Activated CD8-positive, alpha-beta T cell treated with anti-CD3 and anti-CD28 coated beads, Interleukin-2, amount 10 ng/mL, durations not matched to agents 7 days and 5 days (primary cell): ENCODE data around the gene RPL35. TPM values are rescaled to one million over a fixed set of nuclear protein-coding genes. Genes with fewer than 3 reads are reported as not detected.

Source experiments
- ATAC-seq: fragments of 150-1000 bp; cut with Tn5 transposase; one replicate; pipeline ENCODE4 v1.10.0; 2021; ENCODE audit warnings: moderate library complexity
- CTCF ChIA-PET: fragments of 350-600 bp; sonication (Branson Sonifier 250); formaldehyde crosslinking; loops from one replicate; lab custom pipeline; 2021; ENCODE audit warnings: antibody characterized with exemption; lab: Charles Lee
- POLR2A ChIA-PET: fragments of 350-600 bp; sonication (Branson Sonifier 250); formaldehyde crosslinking; loops from one replicate; lab custom pipeline; 2021; ENCODE audit warnings: antibody characterized with exemption; lab: Charles Lee
- DNase-seq: peaks from one replicate; pipeline ENCODE4 v3.0.0-alpha.2; 2020
- H3K27ac Mint-ChIP-seq: one replicate; pipeline ENCODE4 v1.8.0; 2021; ENCODE audit warnings: mild to moderate bottlenecking, mixed read lengths
- H3K27me3 Mint-ChIP-seq: one replicate; pipeline ENCODE4 v1.8.0; 2021; ENCODE audit warnings: low read depth, mixed read lengths
- H3K36me3 Mint-ChIP-seq: one replicate; pipeline ENCODE4 v1.8.0; 2021; ENCODE audit warnings: low read depth, mixed read lengths
- H3K4me1 Mint-ChIP-seq: one replicate; pipeline ENCODE4 v1.8.0; 2021; ENCODE audit warnings: low read depth, mixed read lengths
- H3K4me3 Mint-ChIP-seq: one replicate; pipeline ENCODE4 v1.8.0; 2021; ENCODE audit warnings: mild to moderate bottlenecking, mixed read lengths
- H3K9me3 Mint-ChIP-seq: one replicate; pipeline ENCODE4 v1.8.0; 2022; ENCODE audit warnings: mixed read lengths; ENCODE audit not compliant: insufficient read depth
- total RNA-seq, 2 experiments: library from RNA; stranded (reverse); gene quantifications; one replicate each; pipeline ENCODE4 v1.2.3, GENCODE V29; 2021

RPL35 gene
- 1,000 to 10,000 TPM; 1,341 to 1,437 TPM for total RNA-seq

DNA sequence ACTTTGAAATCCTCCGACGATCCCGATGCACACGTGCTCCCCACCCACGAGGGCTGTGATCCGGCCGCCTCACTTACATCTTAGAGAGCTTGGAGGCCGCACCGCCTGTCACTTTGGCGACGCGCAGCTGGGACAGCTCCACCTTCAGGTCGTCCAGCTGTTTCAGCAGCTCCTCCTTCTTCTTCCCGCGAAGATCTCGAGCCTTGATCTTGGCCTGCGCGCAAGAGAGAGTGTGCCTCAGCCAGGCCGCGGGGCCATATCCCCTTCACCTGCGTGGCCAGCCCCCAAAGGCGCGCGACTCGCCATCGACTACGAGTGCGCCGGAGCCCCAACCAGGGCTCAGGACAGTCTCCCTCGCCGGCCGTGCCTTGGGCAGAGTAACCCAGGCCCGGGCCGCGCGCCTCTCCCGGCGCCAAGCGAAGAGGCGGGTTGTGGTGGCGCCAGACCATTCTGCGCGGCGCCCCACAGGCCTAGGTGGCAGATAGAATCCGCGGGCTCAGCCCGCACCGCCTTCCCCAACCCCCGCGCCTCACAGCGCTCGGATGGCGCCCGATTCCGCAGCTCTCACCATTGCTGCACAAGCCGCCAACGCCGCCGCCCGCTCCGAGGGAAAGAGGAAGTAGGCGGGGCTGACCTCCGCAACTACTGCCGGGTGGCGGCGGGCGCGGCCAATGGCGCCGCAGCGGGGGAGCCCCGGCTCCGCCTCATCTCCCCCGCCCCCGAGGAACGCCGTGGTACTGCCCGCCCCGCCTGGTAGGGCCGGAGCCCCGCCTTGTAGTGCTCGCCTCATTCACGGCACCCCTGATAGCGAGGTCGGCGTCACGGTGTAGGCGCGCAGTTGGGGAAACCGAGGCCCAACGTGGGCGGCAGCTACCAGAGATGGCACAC is at the start of gene RPL35, which contains the start of gene ARPC5L:
Gene RPL35, minus strand, starts transcription at position 616 of the 888 bp plus-strand sequence. Its CDS starts 45 bp downstream, at position 571.
Gene ARPC5L, plus strand, starts transcription at position 789 of the 888 bp plus-strand sequence. CDS start 7,161 bp downstream, outside the sequence.
- Mint-ChIP-seq H3K4me1 (peaks cover 34% of the 10 kb centered on the region), H3K36me3 (peaks cover 49% of the 10 kb centered on the region), H3K9me3 (no peaks in the 10 kb centered on the region), H3K4me3 (peak within 1 kb of the TSS; percentile 97), H3K27ac (peak within 1 kb of the TSS; percentile 98), H3K27me3 (no peaks in the 10 kb centered on the region)
- ChIA-PET CTCF (interaction anchor here (1.0 to 3.4 kb wide), 7 partner anchors 9 to 282 kb away, joined by 3 to 33 read pairs (median 12); partner anchors contain the start of genes NR6A1 and WDR38), POLR2A (interaction anchor here (0.6 to 3.9 kb wide), 26 partner anchors 8 to 619 kb away, joined by 3 to 47 read pairs (median 5); partner anchors contain the start of genes GAPVD1, GOLGA1, HSPA5 and WDR38)
- peak; percentile 95 for ATAC-seq
- DNase-seq = peak; percentile 96

DNA sequence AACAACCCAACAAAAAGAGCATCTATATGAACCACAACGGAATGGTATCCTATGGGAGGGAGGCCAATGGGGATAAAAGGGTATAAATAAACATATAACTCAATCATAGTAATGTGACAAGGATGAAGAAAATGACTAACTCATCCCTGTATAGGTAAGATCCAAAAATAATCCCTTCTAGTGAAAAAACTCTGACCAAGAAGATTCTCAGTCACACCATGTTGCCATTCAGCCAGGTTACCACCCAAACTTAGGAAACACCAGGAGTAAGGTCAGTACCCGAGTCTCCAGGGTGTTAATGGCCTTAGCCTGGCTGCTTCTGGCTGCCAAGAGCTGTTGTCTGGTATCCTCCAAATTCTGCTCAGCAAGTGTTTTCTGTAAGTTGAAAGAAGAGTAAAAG is 46.3 kb upstream of the RPL35 start:
- ChIA-PET POLR2A (interaction anchor here (0.5 to 0.6 kb wide), 2 partner anchors 469 to 1332 kb away, joined by 3 read pairs; no protein-coding TSS in a partner anchor), CTCF (no interaction called here)
- ATAC-seq (no peak), DNase-seq (no peak)
- Mint-ChIP-seq H3K4me3 (no peak overlapping the region), H3K36me3 (peaks cover 34% of the 10 kb centered on the region), H3K4me1 (no peaks in the 10 kb centered on the region), H3K9me3 (no peaks in the 10 kb centered on the region), H3K27ac (no peak overlapping the region), H3K27me3 (no peaks in the 10 kb centered on the region)

DNA sequence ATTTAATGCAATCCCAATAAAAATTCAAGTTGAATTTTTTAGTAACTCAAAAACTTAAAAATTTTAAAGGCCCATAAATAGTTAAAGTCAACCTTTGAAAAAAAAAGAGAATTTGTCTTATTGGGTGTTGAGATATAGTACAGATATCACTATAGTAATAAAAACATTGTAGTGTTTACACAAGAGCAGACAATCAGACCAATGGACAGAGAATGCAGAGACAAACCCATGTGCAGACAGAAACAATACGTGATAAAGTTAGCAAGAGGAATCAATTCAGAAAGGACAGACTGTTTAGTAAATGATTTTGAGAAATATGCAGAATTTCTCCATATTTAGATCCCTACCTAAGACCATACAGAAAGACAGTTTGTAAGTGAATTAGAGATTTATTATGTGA is 45.2 kb upstream of the RPL35 start:
- Mint-ChIP-seq H3K27me3 (no peaks in the 10 kb centered on the region), H3K9me3 (no peaks in the 10 kb centered on the region), H3K36me3 (peaks cover 33% of the 10 kb centered on the region), H3K27ac (no peak overlapping the region), H3K4me1 (no peaks in the 10 kb centered on the region), H3K4me3 (no peak overlapping the region)
- ATAC-seq (no peak), DNase-seq (no peak)
- ChIA-PET CTCF (no interaction called here), POLR2A (no interaction called here)

DNA sequence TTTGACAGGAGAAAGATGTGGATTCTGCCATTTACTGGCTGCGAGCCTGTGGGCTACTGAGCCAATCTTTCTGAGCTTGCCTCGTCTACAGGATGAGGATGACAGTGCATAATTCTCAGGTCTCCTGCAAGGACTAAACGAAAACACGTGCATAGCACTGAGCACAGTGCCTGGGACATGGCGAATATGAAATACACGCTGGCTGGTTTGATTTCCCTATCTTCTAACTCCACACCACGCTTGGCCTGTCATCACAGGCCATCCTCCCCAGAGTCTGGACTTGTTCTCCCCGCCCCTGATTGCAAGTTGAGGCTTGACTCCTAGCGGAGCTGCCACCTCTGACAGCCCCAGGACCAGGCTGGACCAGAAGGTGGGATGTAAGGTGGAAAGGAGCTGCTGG is 38.1 kb upstream of the RPL35 start:
- no peak overlapping the region for H3K4me3 Mint-ChIP-seq
- ATAC-seq (no peak), DNase-seq (no peak)
- peaks cover 13% of the 10 kb centered on the region for H3K4me1 Mint-ChIP-seq
- no peak overlapping the region for H3K27ac Mint-ChIP-seq
- peaks cover 41% of the 10 kb centered on the region for H3K36me3 Mint-ChIP-seq
- H3K9me3 Mint-ChIP-seq = no peaks in the 10 kb centered on the region
- H3K27me3 Mint-ChIP-seq = no peaks in the 10 kb centered on the region
- ChIA-PET POLR2A (interaction anchor here (1.9 kb wide), 1 partner anchor 30 kb away, joined by 5 read pairs; no protein-coding TSS in a partner anchor), CTCF (no interaction called here)

DNA sequence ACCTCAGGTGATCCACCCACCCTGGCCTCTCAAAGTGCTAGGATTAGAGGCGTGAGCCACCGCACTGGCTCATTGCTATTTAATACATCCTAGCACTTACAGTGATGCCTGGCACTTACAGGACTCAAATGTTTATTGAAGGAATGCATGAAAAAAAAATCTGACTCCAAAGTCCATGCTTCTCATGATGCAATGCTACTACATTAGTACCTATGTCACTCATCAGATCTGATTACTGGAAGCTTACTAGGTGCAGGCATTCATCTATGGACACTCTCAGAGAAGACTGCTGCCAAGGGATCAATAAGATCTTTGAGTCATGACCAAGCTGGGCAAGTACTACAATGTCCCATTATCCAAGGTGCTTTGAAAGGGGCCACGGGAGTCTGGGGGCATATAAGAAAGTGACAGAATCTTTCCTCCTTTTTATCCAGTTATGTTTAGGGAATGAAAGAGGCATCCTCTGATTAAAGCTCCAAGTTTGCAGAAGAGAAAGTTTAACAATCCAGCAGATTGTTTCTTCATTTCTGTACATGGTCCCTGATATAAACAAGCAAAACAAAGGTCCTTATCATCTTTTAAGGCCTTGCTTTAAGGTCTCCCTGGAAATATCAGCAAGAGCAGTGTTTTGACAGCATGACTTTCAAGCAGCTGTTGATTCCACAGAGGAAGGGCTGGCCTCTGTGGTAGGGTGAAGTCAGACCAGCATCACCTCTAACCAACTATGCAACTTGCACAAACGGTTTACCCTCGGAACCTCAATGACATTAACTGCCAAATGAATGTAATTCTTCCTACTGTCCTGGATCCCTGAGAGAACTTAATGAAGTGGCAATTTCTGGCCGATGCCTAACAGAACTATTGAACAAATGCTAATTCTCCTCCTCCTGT is 36.1 kb upstream of the RPL35 start:
- DNase-seq (no peak), ATAC-seq (no peak)
- Mint-ChIP-seq H3K4me1 (peaks cover 18% of the 10 kb centered on the region), H3K9me3 (no peaks in the 10 kb centered on the region), H3K36me3 (peaks cover 51% of the 10 kb centered on the region), H3K4me3 (no peak overlapping the region), H3K27ac (no peak overlapping the region), H3K27me3 (no peaks in the 10 kb centered on the region)
- ChIA-PET POLR2A (interaction anchor here (0.7 kb wide), 1 partner anchor 14 kb away, joined by 3 read pairs; no protein-coding TSS in a partner anchor), CTCF (no interaction called here)

DNA sequence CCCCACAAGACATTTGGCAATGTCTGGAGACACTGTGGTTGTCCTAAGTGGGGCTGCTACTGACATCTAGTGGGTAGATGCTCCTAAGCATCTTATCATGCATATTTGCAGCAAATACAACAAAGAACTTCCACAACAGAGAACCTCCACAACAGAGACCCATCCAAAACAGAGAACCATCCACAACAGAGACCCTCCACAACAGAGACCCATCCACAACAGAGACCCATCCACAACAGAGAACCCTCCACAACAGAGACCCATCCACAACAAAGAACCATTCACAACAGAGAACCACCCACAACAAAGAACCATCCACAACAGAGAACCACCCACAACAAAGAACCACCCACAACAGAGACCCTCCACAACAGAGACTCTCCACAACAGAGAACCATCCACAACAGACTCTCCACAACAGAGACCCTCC is 33.0 kb upstream of the RPL35 start:
- Mint-ChIP-seq H3K27me3 (no peaks in the 10 kb centered on the region), H3K4me1 (peaks cover 18% of the 10 kb centered on the region), H3K9me3 (no peaks in the 10 kb centered on the region), H3K4me3 (no peak overlapping the region), H3K27ac (peak overlapping the region; percentile 61), H3K36me3 (peaks cover 59% of the 10 kb centered on the region)
- peak; percentile 90 for ATAC-seq
- peak; percentile 69 for DNase-seq
- POLR2A ChIA-PET = interaction anchor here (2.1 kb wide), 1 partner anchor 33 kb away, joined by 5 read pairs; no protein-coding TSS in a partner anchor
- CTCF ChIA-PET = interaction anchor here (1.1 to 2.4 kb wide), 8 partner anchors 9 to 122 kb away, joined by 3 to 14 read pairs (median 10); partner anchors contain the start of genes ARPC5L, RPL35 and WDR38

DNA sequence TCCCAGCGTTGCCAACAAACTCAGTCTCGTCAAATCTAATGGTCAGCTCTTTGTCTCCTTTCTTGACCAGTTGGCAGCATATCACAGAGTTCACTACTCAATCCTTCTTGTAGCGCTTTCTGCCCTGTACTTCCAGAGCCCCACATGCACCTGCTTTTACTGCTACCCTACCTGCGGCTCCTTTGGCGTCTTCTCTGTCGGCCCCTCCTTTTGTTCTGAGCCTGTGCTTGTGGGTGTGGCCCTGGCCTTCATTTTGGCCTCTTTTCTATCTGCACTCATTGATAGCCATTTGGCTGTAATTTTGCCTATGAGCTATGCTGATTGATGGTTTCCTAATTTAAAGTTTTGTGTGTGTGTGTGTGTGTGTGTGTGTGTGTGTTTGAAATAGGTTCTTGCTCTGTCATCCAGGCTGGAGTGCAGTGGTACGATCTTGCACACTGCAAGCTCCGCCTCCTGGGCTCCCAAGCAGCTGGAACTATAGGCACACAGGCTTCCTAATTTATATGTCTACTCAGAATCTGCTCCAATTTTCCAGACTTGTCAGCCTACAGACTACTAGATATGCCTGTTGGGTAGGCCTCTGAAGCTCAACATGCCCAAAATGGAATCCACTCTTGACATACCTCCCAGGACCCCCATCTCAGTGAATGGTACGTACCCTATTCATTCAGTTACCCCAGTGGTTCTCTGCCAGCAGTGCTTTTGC is 32.4 kb upstream of the RPL35 start:
- peaks cover 18% of the 10 kb centered on the region for H3K4me1 Mint-ChIP-seq
- no peak for DNase-seq
- no peaks in the 10 kb centered on the region for H3K27me3 Mint-ChIP-seq
- POLR2A ChIA-PET = interaction anchor here (1.5 to 2.1 kb wide), 2 partner anchors 24 to 33 kb away, joined by 5 to 6 read pairs; no protein-coding TSS in a partner anchor
- no peaks in the 10 kb centered on the region for H3K9me3 Mint-ChIP-seq
- peaks cover 59% of the 10 kb centered on the region for H3K36me3 Mint-ChIP-seq
- H3K27ac Mint-ChIP-seq = peak overlapping the region; percentile 61
- ATAC-seq = no peak
- no peak overlapping the region for H3K4me3 Mint-ChIP-seq
- CTCF ChIA-PET = interaction anchor here (1.1 to 2.4 kb wide), 9 partner anchors 8 to 122 kb away, joined by 3 to 14 read pairs (median 9); partner anchors contain the start of genes ARPC5L, RPL35 and WDR38

DNA sequence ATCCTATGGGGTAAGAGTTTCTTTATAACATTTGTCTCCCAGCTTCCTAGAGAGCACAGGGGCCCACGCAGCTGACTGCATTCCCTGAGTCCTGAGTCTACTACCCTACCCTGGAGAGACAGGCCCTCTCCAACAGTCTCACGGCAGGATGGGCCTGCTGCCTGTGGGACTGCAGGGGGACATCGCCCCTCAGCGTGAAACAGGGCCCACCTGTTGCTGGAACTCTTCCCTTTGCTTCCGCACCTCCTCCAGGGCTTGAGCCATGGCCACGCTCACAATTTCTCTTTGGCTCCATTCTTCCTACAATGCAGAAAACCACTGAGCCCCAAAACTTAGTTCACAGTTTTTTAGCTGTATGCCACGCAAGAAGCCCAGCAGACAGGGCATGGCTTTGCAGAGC is 28.4 kb upstream of the RPL35 start:
- Mint-ChIP-seq H3K27me3 (no peaks in the 10 kb centered on the region), H3K27ac (no peak overlapping the region), H3K36me3 (peaks cover 50% of the 10 kb centered on the region), H3K4me3 (no peak overlapping the region), H3K4me1 (peaks cover 8% of the 10 kb centered on the region), H3K9me3 (no peaks in the 10 kb centered on the region)
- no peak for ATAC-seq
- ChIA-PET POLR2A (interaction anchor here (1.8 to 2.8 kb wide), 2 partner anchors 20 to 29 kb away, joined by 6 to 8 read pairs; no protein-coding TSS in a partner anchor), CTCF (interaction anchor here (1.0 to 1.2 kb wide), 2 partner anchors 12 to 37 kb away, joined by 3 to 5 read pairs; partner anchors contain the start of gene WDR38)
- no peak for DNase-seq

DNA sequence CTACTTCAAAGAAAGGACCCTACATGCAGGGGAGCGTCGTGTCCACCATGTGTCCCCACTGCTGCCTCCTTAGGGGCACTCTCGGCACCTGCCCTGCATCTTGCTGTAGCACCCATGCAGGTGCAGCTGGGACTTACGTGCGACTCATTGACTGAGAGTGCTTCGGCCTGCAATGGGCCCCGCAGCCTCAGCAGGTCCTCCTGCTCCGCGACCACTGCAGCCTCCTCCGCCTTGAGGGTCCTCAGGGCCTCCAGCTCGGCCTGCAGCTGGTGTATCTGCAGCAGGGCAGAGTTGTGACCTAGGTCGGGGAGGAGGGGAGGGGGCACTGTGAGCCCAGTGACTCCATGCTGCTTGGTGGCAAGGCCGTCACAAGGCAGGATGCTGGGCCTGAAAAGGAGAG is 27.2 kb upstream of the RPL35 start:
- POLR2A ChIA-PET = interaction anchor here (1.8 kb wide), 1 partner anchor 19 kb away, joined by 6 read pairs; no protein-coding TSS in a partner anchor
- no peak overlapping the region for H3K27ac Mint-ChIP-seq
- H3K27me3 Mint-ChIP-seq = no peaks in the 10 kb centered on the region
- CTCF ChIA-PET = no interaction called here
- H3K9me3 Mint-ChIP-seq = no peaks in the 10 kb centered on the region
- DNase-seq (no peak), ATAC-seq (no peak)
- no peaks in the 10 kb centered on the region for H3K4me1 Mint-ChIP-seq
- peaks cover 50% of the 10 kb centered on the region for H3K36me3 Mint-ChIP-seq
- H3K4me3 Mint-ChIP-seq = no peak overlapping the region

DNA sequence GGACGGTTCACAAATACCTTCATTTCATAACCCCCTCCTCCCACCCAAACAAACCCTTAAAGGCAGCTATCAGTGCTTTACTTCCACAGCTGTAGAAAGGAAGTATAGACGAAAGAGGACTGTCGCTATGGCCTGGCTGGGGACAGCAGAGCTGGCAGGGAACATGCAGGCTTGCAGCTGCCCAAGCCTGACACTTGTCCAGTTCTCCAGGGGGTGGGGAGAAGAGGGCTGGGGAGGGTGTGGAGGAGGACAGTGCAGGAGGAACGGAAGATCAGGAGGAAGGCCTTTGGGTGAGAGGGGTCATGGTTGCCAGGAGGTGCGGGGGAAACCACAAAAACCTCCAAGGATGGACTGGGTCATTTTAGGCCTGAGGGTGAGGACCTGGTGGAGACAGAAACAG is 26.1 kb upstream of the RPL35 start:
- Mint-ChIP-seq H3K36me3 (peaks cover 42% of the 10 kb centered on the region), H3K27me3 (no peaks in the 10 kb centered on the region), H3K4me1 (no peaks in the 10 kb centered on the region)

More for the DNA sequence above, 26.1 kb upstream of the RPL35 start:
- ChIA-PET CTCF (no interaction called here), POLR2A (interaction anchor here (1.2 to 2.3 kb wide), 2 partner anchors 18 to 29 kb away, joined by 3 to 10 read pairs; no protein-coding TSS in a partner anchor)
- no peak overlapping the region for H3K4me3 Mint-ChIP-seq
- no peak for ATAC-seq
- no peak for DNase-seq
- H3K27ac Mint-ChIP-seq = no peak overlapping the region
- H3K9me3 Mint-ChIP-seq = no peaks in the 10 kb centered on the region
